Measurements from ENCODE around the gene NLRC5.
"Not testable (repeated sequence)": the region's sequence is repeated elsewhere in the genome, so short reads cannot be mapped to it uniquely, and the experiment has no call there.

NLRC5 gene

GRCh38 chr16:57069053-57069452, 79.7 kb downstream of the NLRC5 start:
- DNase-seq (ENCODE audit: low read depth): no peak
- no peak overlapping the region for H3K4me3 ChIP-seq (ENCODE audit: low read length)
- no peak for TF ChIP-seq CTCF (conservative IDR thresholded peaks at IDR 0.05; ENCODE audit: low read depth, low read length)

DNA sequence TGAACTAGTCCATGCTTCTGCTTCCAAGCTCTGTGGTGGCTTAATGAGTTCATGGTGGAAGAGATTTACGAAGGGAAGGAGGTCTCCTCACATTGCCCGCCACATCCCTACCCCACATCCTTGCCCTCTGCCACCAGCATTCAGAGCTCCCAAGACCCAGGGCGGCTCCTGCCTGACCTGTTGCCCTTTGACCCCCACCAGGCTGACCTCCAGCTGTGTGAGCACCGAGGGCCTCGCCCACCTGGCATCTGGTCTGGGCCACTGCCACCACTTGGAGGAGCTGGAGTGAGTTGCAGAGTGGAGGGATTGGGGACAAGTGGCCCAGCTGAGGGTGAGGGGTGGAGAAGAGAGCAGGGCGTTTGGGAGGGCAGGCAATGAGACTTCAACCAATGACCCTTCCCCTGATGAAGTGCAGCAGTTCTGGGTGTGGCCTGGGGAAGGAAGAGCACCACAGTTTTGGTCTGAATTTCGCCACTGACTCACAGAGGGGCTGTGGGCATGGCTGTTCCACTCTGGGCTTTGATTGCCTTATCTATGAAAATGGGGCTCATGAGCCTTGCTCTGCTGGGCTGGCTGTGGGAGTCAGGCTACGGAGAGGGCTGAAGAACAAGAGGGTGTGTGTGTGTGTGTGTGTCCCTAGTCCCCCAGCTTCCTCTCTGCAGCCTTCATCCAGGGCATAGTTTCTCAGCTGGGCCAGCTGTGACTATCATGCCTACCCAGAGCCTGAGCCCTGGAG, 80.4 kb downstream of the NLRC5 start:
- no peak for DNase-seq (ENCODE audit: low read depth)
- TF ChIP-seq CTCF (conservative IDR thresholded peaks at IDR 0.05; ENCODE audit: low read depth, low read length): no peak
- no peak overlapping the region for H3K4me3 ChIP-seq (ENCODE audit: low read length)

- DNase-seq (ENCODE audit: low read depth): no peak
- H3K4me3 ChIP-seq (ENCODE audit: low read length): no peak overlapping the region
- no peak for TF ChIP-seq CTCF (conservative IDR thresholded peaks at IDR 0.05; ENCODE audit: low read depth, low read length)
Observed at GRCh38 chr16:57070424-57070823, 81.1 kb downstream of the NLRC5 start.

DNA sequence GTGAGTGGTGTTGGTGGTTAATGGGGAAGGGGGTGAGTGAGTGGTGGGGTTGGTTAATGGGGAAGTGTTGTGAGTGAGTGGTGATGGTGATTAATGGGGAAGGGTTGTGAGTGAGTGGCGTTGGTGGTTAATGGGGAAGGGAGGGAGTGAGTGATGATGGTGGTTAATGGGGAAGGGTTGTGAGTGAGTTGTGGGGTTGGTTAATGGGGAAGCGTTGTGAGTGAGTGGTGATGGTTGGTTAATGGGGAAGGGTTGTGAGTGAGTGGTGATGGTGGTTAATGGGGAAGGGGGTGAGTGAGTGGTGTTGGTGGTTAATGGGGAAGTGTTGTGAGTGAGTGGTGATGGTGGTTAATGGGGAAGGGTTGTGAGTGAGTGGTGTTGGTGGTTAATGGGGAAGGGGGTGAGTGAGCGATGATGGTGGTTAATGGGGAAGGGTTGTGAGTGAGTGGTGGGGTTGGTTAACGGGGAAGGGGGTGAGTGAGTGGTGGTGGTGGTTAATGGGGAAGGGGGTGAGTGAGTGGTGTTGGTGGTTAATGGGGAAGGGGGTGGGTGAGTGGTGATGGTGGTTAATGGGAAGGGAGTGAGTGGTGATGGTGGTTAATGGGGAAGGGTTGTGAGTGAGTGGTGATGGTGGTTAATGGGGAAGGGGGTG, 81.8 kb downstream of the NLRC5 start:
- not testable (repeated sequence) for H3K4me3 ChIP-seq (ENCODE audit: low read length); DNase-seq (ENCODE audit: low read depth)

GRCh38 chr16:57071831-57072582, 82.7 kb downstream of the NLRC5 start:
- DNase-seq (ENCODE audit: low read depth): no peak
- no peak overlapping the region for H3K4me3 ChIP-seq (ENCODE audit: low read length)
- TF ChIP-seq CTCF (conservative IDR thresholded peaks at IDR 0.05; ENCODE audit: low read depth, low read length): no peak

DNA sequence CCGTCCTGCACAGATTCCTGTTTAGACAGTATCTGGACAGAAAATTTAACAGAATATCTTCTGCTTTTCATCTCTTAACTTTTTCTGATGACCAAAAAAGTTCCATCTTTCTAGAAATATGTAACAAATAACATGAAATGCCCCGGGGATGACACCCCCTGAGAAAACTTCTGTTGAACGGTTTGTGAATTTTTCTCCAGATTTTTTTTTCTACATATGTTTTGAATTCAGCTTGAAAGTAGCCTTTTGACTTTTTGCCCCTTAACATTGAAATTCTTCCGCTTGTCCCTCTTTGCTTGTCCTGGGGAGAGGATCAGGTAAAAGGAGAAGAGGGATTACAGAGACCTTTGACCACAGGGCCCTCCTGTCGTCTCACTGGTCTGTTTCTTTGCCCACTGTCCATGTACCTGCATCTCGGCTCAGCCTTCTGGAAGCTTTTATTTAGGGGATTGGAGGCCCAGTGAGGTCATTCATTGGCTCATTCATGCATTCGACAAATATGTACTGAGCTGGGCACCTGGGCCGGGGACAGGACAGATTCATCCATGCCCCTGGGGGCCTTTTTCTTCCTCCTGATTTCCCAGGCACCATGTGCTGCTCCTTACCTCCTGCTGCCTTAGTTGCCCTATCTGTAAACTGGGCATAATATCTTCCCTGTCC, 83.4 kb downstream of the NLRC5 start:
- no peak overlapping the region for H3K4me3 ChIP-seq (ENCODE audit: low read length)
- TF ChIP-seq CTCF (conservative IDR thresholded peaks at IDR 0.05; ENCODE audit: low read depth, low read length): no peak
- DNase-seq (ENCODE audit: low read depth): no peak

DNA sequence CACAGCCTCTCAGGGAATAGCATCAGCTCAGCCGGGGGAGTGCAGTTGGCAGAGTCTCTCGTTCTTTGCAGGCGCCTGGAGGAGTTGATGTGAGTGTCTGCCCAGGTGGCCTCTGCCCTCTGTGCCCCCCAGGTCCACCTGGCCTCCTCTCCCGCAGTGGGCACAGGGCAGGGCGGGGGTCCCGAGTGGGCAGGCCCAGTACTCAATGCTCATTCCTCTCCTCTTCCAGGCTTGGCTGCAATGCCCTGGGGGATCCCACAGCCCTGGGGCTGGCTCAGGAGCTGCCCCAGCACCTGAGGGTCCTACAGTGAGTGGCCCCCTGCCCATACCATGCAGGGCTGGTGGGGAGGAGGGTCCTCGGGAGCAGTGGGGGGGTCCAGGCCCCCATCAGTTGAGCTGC, 88.4 kb downstream of the NLRC5 start:
- no peak for DNase-seq (ENCODE audit: low read depth)
- H3K4me3 ChIP-seq (ENCODE audit: low read length): no peak overlapping the region
- TF ChIP-seq CTCF (conservative IDR thresholded peaks at IDR 0.05; ENCODE audit: low read depth, low read length): no peak

All from retinal pigment epithelial cell (primary cell).